Neutrophil (primary cell): ENCODE data around the gene MORN5.

Experiments used
- H3K27ac ChIP-seq: fragments of 200-600 bp; sonication (generic); 2 replicates; pipeline ENCODE4 v1.5.1; 2016; ENCODE audit warnings: mild to moderate bottlenecking, moderate library complexity
- H3K27me3 ChIP-seq: fragments of 200-600 bp; sonication (generic); 2 replicates; pipeline ENCODE4 v1.6.0; 2016; ENCODE audit warnings: mild to moderate bottlenecking
- H3K36me3 ChIP-seq: fragments of 200-600 bp; sonication (generic); 2 replicates; pipeline ENCODE4 v1.5.1; 2017
- H3K4me1 ChIP-seq, 2 experiments: fragments of 200-600 bp in 1 of 2; sonication (generic) in 1 of 2; 1 replicate in 1 of 2; 2 replicates in 1 of 2; pipeline versions ENCODE4 v1.5.1 to v1.6.1; 2013 to 2016; ENCODE audit warnings: low read depth in 1 of 2, low read length in 1 of 2, mild to moderate bottlenecking in 1 of 2, moderate library complexity in 1 of 2; ENCODE audit not compliant: control insufficient read depth in 1 of 2, insufficient read depth in 1 of 2
- H3K4me3 ChIP-seq, 2 experiments: fragments of 200-600 bp in 1 of 2; sonication (generic) in 1 of 2; 1 replicate in 1 of 2; 2 replicates in 1 of 2; pipeline ENCODE4 v1.5.1; 2013 to 2016; ENCODE audit warnings: low read depth in 1 of 2, low read length in 1 of 2, mild to moderate bottlenecking in 1 of 2, moderate library complexity in 1 of 2
- H3K9me3 ChIP-seq: fragments of 200-600 bp; sonication (generic); 2 replicates; pipeline ENCODE4 v1.5.1; 2016
- CTCF ChIP-seq: fragments of 200-600 bp; sonication (generic); IDR thresholded peaks from 2 replicates; pipeline ENCODE4 v1.5.1; 2016; ENCODE audit warnings: antibody characterized with exemption

The MORN5 gene

GRCh38 chr9:122226758-122227574 lies 67.3 kb downstream of the MORN5 start:
- Histone ChIP-seq H3K36me3 (no peaks in the 10 kb centered on the region), H3K4me3 (no peak overlapping the region), H3K27ac (no peak overlapping the region), H3K9me3 (no peaks in the 10 kb centered on the region), H3K4me1 (peaks cover 0 to 7% of the 10 kb centered on the region in 2 experiments), H3K27me3 (peaks cover 100% of the 10 kb centered on the region)
- no peak for TF ChIP-seq CTCF

DNA sequence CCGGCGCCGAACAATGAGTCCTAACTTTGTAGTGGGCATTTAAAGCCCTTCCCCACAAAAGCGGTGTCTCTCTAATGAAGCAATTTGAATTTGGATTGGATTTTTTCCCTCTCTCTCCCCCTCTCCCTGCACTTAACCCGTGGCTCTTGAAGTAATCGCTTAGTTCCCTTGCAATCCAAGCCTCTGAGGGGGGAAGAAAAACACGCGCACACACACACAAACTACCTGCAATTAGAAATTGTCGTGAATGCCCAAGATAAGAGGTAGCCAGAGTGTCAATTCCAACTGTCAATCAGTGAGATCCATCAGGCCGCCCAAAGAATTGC lies 67.8 kb downstream of the MORN5 start:
- Histone ChIP-seq H3K27me3 (peaks cover 100% of the 10 kb centered on the region), H3K4me3 (no peak overlapping the region), H3K4me1 (peaks cover 0 to 7% of the 10 kb centered on the region in 2 experiments), H3K36me3 (no peaks in the 10 kb centered on the region), H3K27ac (no peak overlapping the region), H3K9me3 (no peaks in the 10 kb centered on the region)
- TF ChIP-seq CTCF = no peak

DNA sequence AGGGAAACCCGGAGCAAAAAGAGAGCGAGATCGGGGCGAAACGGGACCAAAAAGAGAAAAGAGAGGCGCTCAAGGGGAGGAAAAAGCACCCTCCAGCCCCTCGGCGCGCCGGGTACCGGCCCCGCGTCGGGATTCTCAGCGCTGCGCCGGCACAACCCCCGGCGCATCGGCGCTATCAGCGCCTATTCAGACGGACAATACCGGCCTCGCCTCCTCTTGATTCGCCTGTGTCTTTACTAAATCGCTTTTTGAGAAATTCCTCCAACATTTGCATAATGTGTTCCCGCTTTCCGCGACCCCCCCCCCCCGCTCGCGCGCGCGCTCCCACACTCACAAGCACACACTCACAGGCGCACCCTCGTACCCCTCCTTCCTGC lies 68.5 kb downstream of the MORN5 start:
- no peak for TF ChIP-seq CTCF
- Histone ChIP-seq H3K4me1 (peaks cover 0 to 7% of the 10 kb centered on the region in 2 experiments), H3K36me3 (no peaks in the 10 kb centered on the region), H3K9me3 (no peaks in the 10 kb centered on the region), H3K27ac (no peak overlapping the region), H3K4me3 (peak overlapping the region in 1 of 2 experiments; percentile 2), H3K27me3 (peaks cover 99% of the 10 kb centered on the region)

DNA sequence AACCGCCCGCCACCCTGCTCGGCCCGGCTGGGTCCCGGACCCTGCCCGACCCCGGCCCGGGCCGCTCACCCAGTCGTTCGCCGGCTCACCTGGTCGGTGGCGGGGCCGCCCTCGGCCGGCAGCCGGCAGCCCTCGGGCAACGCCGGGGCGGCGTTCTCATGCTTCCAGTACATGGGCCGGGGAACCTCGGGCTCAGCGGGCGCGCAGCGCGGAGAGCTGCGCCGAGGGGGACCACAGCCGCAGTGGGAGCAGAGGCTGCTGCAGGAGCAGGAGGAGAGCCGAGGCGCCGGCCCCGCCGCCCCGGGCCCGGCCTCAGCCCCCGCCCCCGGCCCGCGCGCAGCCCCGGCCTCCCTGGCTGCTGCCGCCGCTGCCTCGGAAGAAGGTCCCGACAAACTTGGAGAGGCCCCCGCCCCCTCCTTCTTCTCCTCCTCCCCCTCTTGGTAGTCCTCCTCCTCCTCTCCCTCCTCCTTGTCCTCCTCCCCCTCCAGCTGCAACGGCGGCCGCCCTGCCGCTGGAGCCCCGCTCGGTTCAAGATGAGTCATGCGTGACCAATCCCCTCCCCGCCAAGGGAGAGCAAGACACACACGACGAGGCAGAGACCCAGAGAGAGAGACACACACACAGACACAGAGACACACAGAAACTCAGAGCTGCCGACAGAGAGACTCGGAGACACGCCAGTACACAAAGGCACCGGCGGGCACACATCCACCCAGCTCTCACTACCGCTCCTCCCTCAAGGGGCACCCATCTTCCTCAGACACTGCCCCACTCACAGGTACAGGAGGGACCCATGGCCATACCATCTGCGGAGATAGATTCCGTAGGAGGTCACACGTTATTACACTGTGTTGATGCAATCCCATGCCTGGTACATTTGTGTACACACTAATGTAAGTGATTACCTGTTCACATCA lies 69.1 kb downstream of the MORN5 start, which contains the start of gene LHX6:
TSS of gene LHX6 (minus strand) at position 390 of the 917 bp plus-strand sequence. CDS start at position 173, 217 bp downstream.
- H3K36me3 ChIP-seq = no peaks in the 10 kb centered on the region
- TF ChIP-seq CTCF = no peak
- H3K4me3 ChIP-seq = peak within 1 kb of the TSS in 1 of 2 experiments; percentile 2
- H3K27ac ChIP-seq = no peak within 1 kb of the TSS
- peaks cover 99% of the 10 kb centered on the region for H3K27me3 ChIP-seq
- H3K4me1 ChIP-seq = peaks cover 0 to 7% of the 10 kb centered on the region in 2 experiments
- no peaks in the 10 kb centered on the region for H3K9me3 ChIP-seq

DNA sequence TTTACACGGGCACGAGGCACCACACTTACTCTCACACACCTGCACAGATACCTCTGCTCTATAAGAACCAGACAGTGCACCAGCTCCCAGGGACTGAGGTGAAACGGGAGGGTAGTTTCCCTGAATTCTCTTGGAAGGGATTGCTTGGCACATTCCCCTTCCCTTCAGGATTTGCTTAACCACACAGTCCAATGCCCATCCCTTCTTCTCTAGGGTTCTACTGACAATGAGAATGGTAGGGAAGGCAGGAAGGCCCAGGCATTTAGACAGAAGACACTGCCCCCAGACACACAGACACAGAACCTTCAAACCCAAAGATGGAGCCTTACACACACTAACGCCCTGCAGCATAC lies 69.8 kb downstream of the MORN5 start:
- no peaks in the 10 kb centered on the region for H3K36me3 ChIP-seq
- H3K27ac ChIP-seq = no peak overlapping the region
- H3K27me3 ChIP-seq = peaks cover 99% of the 10 kb centered on the region
- no peaks in the 10 kb centered on the region for H3K9me3 ChIP-seq
- H3K4me3 ChIP-seq = no peak overlapping the region
- peaks cover 0 to 7% of the 10 kb centered on the region in 2 experiments for H3K4me1 ChIP-seq
- TF ChIP-seq CTCF = no peak
